HFFc6 (cell line): ENCODE data around the gene BMP10. TPM values are rescaled to one million over a fixed set of nuclear protein-coding genes. Genes with fewer than 3 reads are reported as not detected.

ENCODE experiments used
- DNase-seq: peaks from one replicate; pipeline ENCODE4 v3.0.0-alpha.2; 2018
- H3K27ac Mint-ChIP-seq: 2 replicates; pipeline ENCODE4 v1.8.0; 2020; ENCODE audit warnings: mild to moderate bottlenecking, mixed read lengths
- H3K27me3 Mint-ChIP-seq: 2 replicates; pipeline ENCODE4 v1.8.0; 2021; ENCODE audit warnings: mild to moderate bottlenecking, moderate library complexity, mixed read lengths; ENCODE audit not compliant: insufficient read depth
- H3K36me3 Mint-ChIP-seq: 2 replicates; pipeline ENCODE4 v1.8.0; 2021; ENCODE audit warnings: low read depth, mixed read lengths
- H3K4me1 Mint-ChIP-seq: 2 replicates; pipeline ENCODE4 v1.8.0; 2020; ENCODE audit warnings: low read depth, mixed read lengths
- H3K4me3 Mint-ChIP-seq: 2 replicates; pipeline ENCODE4 v1.8.0; 2020; ENCODE audit warnings: mild to moderate bottlenecking, moderate library complexity, mixed read lengths
- H3K9me3 Mint-ChIP-seq: 2 replicates; pipeline ENCODE4 v1.8.0; 2020; ENCODE audit warnings: mild to moderate bottlenecking, mixed read lengths
- total RNA-seq, 6 experiments: library from RNA; stranded (reverse); fragmentation: NEBNext Ultra II Directional; extraction: Animal tissue kit (Norgen Biotek cat#: 25700); gene quantifications; 2 replicates in 1 of 6; 3 replicates in 5 of 6; pipeline ENCODE4 v1.2.3, GENCODE V29; 2021
- TF ChIP-seq, protein P1 (sequence below): fragments of 200-600 bp; sonication (generic); IDR thresholded peaks from 2 replicates; pipeline ENCODE4 v1.5.0; 2021; ENCODE audit warnings: antibody characterized with exemption, mild to moderate bottlenecking

Gene BMP10
- total RNA-seq, 6 experiments from 2014 or later, result not detected

DNA sequence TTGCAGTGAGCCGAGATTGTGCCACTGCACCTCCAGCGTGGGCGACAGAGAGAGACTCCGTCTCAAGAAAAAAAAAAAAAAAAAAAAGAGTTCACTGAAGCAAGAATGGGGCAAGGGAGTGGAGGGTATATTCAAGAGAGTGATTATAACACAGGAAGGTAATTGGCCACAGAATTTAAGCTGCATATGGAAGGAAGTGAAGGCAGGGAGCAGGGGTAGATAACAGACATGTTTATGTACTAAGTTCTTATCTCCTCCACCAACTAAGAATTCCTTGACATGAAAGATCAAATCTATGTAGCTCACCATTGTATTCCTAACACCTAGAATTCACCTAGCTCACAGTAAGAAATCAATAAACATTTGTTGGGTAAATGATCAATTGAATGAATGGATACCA, 44.2 kb upstream of the BMP10 start:
- no peak for DNase-seq
- H3K27ac Mint-ChIP-seq, result no peak overlapping the region
- TF ChIP-seq, protein P1, sequence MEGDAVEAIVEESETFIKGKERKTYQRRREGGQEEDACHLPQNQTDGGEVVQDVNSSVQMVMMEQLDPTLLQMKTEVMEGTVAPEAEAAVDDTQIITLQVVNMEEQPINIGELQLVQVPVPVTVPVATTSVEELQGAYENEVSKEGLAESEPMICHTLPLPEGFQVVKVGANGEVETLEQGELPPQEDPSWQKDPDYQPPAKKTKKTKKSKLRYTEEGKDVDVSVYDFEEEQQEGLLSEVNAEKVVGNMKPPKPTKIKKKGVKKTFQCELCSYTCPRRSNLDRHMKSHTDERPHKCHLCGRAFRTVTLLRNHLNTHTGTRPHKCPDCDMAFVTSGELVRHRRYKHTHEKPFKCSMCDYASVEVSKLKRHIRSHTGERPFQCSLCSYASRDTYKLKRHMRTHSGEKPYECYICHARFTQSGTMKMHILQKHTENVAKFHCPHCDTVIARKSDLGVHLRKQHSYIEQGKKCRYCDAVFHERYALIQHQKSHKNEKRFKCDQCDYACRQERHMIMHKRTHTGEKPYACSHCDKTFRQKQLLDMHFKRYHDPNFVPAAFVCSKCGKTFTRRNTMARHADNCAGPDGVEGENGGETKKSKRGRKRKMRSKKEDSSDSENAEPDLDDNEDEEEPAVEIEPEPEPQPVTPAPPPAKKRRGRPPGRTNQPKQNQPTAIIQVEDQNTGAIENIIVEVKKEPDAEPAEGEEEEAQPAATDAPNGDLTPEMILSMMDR, result no peak
- peaks cover 7% of the 10 kb centered on the region; the same call in 1 of the 2 replicates for H3K27me3 Mint-ChIP-seq
- H3K4me1 Mint-ChIP-seq, result peaks cover 8% of the 10 kb centered on the region
- no peaks in the 10 kb centered on the region for H3K9me3 Mint-ChIP-seq
- H3K4me3 Mint-ChIP-seq, result no peak overlapping the region
- H3K36me3 Mint-ChIP-seq, result no peaks in the 10 kb centered on the region

DNA sequence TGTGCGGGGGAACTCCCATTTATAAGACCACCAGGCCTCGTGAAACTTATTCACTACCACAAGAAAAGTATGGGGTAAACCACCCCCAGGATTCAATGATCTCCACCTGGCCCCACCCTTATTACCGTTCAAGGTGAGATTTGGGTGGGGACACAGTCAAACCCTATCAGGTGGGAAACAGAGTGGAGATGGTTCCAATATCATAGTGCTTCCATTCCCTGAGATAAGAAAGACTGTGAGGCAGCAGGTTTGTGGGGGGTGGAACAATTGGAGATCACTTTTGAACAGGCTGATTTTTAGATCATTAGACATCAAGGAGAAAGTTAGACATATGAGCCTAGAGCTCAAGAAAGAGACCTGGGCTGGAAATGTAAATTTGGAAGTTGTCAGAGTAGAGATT, 42.2 kb upstream of the BMP10 start:
- Mint-ChIP-seq H3K9me3 (no peaks in the 10 kb centered on the region), H3K36me3 (no peaks in the 10 kb centered on the region), H3K4me3 (no peak overlapping the region), H3K27me3 (peaks cover 4% of the 10 kb centered on the region; the same call in 1 of the 2 replicates), H3K4me1 (peaks cover 12% of the 10 kb centered on the region), H3K27ac (no peak overlapping the region)
- TF ChIP-seq, protein P1, result no peak
- no peak for DNase-seq

DNA sequence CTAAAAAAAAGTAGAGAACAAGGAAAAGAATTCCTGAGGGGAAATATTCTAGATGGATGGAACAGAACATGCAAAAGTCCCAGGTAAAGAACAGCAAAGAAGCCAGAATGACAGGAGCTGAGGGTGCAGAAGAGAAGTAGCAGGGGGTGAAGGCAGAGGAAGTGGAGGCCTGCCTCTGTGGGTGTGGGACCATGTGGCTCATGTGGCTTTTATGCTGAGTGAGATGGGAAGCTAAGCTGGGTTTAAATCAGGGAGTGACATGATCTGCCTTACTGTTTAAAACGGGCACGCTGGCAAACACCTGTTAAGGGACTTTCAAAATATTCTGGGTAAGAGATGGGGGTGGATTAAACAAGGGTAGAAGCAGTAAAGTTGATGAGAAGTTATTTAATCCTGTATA, 41.5 kb upstream of the BMP10 start:
- TF ChIP-seq, protein P1, result no peak
- Mint-ChIP-seq H3K27ac (no peak overlapping the region), H3K4me3 (no peak overlapping the region), H3K36me3 (no peaks in the 10 kb centered on the region), H3K4me1 (peaks cover 13% of the 10 kb centered on the region), H3K27me3 (peaks cover 4% of the 10 kb centered on the region; the same call in 1 of the 2 replicates), H3K9me3 (no peaks in the 10 kb centered on the region)
- DNase-seq, result no peak

DNA sequence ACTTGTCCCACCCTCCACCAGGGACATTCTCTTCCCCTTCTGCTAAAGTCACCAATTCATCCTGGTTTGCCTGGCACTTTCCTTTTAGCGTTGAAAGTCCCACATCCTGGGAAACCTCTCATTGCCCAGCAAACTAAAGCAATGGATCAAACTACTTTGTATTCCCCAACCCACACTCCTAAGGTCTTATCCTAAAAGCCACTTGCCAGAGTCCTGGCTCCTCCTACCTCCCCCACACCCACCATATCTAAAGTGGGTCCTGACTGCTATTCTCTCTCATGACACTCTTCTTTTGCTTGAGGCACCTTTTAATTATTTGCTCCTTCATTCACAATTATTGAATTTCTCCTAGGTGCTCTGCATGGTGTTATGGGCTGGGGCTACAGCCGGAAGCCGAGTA, 40.9 kb upstream of the BMP10 start:
- no peak overlapping the region for H3K27ac Mint-ChIP-seq
- TF ChIP-seq, protein P1, result no peak
- no peak overlapping the region for H3K4me3 Mint-ChIP-seq
- no peaks in the 10 kb centered on the region for H3K36me3 Mint-ChIP-seq
- no peak for DNase-seq
- no peaks in the 10 kb centered on the region for H3K9me3 Mint-ChIP-seq
- H3K27me3 Mint-ChIP-seq, result peaks cover 7% of the 10 kb centered on the region; the same call in 1 of the 2 replicates
- H3K4me1 Mint-ChIP-seq, result peaks cover 13% of the 10 kb centered on the region

DNA sequence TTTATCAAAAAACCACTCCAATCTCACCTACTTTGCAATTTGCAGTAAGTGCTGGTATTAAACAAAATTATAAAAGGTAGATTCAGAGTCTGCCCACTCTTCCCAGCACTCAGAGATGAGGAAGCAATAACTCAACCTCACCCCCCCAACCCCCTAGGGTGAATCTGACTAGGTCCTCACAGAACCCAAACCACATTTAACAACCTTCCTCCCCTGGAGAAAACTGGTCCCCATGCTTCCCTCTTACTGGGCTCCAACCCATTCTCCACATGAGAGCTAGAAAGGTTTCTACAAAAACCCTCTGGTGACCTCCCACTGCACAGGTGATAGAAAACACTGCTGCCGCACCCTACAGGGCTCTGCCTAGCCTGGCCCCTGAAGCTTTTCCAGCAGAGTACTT, 40.5 kb upstream of the BMP10 start:
- no peaks in the 10 kb centered on the region for H3K9me3 Mint-ChIP-seq
- no peaks in the 10 kb centered on the region for H3K36me3 Mint-ChIP-seq
- peaks cover 7% of the 10 kb centered on the region; the same call in 1 of the 2 replicates for H3K27me3 Mint-ChIP-seq
- DNase-seq, result no peak
- H3K4me1 Mint-ChIP-seq, result peaks cover 13% of the 10 kb centered on the region
- H3K4me3 Mint-ChIP-seq, result no peak overlapping the region
- H3K27ac Mint-ChIP-seq, result no peak overlapping the region
- TF ChIP-seq, protein P1, result no peak

DNA sequence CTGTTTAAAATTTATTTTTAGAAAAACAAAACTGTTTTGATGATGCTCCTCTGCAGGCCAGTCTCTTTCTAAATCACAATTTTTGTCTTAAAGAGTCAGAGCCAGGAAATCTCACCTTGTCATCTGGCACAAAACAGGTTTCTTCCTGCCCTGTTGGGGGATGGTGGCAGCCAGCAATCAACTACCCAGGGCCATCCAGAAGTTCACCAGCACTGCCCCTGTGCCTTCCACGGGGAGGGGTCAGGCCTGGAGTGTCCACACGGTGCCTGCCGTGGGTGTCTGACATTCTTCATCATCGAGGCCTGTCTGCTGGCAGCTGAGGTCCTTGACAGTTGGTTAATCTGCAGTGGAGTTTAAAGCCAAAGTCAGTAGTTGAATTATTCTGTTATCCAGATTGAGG, 40.0 kb upstream of the BMP10 start:
- H3K4me1 Mint-ChIP-seq, result peaks cover 13% of the 10 kb centered on the region
- no peak overlapping the region for H3K4me3 Mint-ChIP-seq
- no peaks in the 10 kb centered on the region for H3K36me3 Mint-ChIP-seq
- TF ChIP-seq, protein P1, result no peak
- no peak for DNase-seq
- no peaks in the 10 kb centered on the region for H3K9me3 Mint-ChIP-seq
- H3K27ac Mint-ChIP-seq, result no peak overlapping the region
- H3K27me3 Mint-ChIP-seq, result peaks cover 8% of the 10 kb centered on the region; the same call in 1 of the 2 replicates
